ENCODE measurements around the gene PPP3R2. TPM values are rescaled to one million over a fixed set of nuclear protein-coding genes. Genes with fewer than 3 reads are reported as not detected.

PPP3R2 gene
- total and polyA plus RNA-seq, 2 donors (not counting 3 experiments of a cell fraction or from before 2014, with no cell fraction given), result not detected

DNA sequence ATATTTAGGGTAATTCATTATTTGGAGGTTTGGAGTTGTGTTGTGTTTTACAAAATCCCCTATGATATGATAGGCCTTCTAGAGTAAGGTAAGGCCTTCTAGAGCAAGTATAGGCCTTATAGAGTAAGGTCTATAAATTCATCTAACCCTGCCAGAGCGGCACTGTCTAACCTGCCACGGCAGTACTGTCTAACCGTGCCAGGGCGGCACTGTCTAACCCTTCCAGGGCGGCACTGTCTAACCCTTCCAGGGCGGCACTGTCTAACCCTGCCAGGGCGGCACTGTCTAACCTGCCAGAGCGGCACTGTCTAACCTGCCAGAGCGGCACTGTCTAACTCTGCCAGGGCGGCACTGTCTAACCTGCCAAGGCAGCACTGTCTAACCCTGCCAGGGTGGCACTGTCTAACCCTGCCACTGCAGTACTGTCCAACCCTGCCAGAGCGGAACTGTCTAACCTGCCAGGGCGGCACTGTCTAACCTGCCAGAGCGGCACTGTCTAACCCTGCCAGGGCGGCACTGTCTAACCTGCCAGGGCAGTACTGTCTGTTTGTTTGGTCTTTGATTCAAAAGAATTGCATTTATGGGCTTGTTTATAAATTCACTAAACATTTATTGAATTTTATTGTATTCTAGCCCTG, 51.6 kb downstream of the PPP3R2 start:
- ChIA-PET CTCF (no interaction called here), POLR2A (no interaction called here)
- Histone ChIP-seq H3K4me1 (ENCODE audit: control insufficient read depth, extremely low read depth, insufficient read depth, low read length) (no peaks in the 10 kb centered on the region), H3K9me1 (replicated peaks; ENCODE audit: control insufficient read depth, extremely low read depth, insufficient read depth, low read length) (no peaks in the 10 kb centered on the region), H3K9me3 (replicated peaks; ENCODE audit: control insufficient read depth, insufficient read depth, low read length) (no peaks in the 10 kb centered on the region), H3K4me3 (replicated peaks in 1 of 3; ENCODE audit: insufficient read depth in 1 of 3, low read depth in 1 of 3, low read length in 3 of 3) (no peak overlapping the region), H3K4me2 (ENCODE audit: insufficient read depth, low read length) (no peak overlapping the region), H3K9ac (replicated peaks; ENCODE audit: extremely low read depth, insufficient read depth, low read length) (no peak overlapping the region), H3K27ac (ENCODE audit: insufficient read depth, low read depth, low read length) (no peak overlapping the region), H2AFZ (ENCODE audit: low read depth, low read length) (no peak overlapping the region), H3K36me3 (ENCODE audit: control insufficient read depth in 2 of 2, extremely low read depth in 1 of 2, insufficient read depth in 2 of 2, low read length in 2 of 2) (peaks cover 2 to 17% of the 10 kb centered on the region in 2 experiments), H4K20me1 (replicated peaks; ENCODE audit: control insufficient read depth, extremely low read depth, insufficient read depth, low read length) (no peaks in the 10 kb centered on the region), H3K79me2 (ENCODE audit: control insufficient read depth, insufficient read depth, low read length) (no peaks in the 10 kb centered on the region), H3K27me3 (ENCODE audit: control insufficient read depth in 2 of 2, insufficient read depth in 2 of 2, low read length in 2 of 2) (no peaks in the 10 kb centered on the region)
- BruUV-seq (replicated peaks), result no TSS peak
- intact Hi-C loops (cut with micrococcal nuclease) (no loop called here), dilution Hi-C loops (cut with MboI; ENCODE audit: extremely low pct_ligation_motif_present, low sequenced_read_pairs) (no loop called here)
- FAIRE-seq (no peak), DNase-seq (ENCODE audit: low read depth, low spot score) (no peak)
- TF ChIP-seq MAX (IDR thresholded peaks at IDR 0.05; ENCODE audit: insufficient read depth, insufficient read length) (no peak), JUN (IDR thresholded peaks at IDR 0.05; ENCODE audit: borderline replicate concordance, insufficient read depth, insufficient read length, low read depth) (no peak), EZH2 (IDR thresholded peaks at IDR 0.05; ENCODE audit: borderline replicate concordance, low read depth, low read length, severe bottlenecking) (no peak), POLR2A (IDR thresholded peaks at IDR 0.05; ENCODE audit: low read depth, low read length) (no peak), MYC (IDR thresholded peaks at IDR 0.05; ENCODE audit: low read depth, low read length) (no peak), GATA2 (IDR thresholded peaks at IDR 0.05; ENCODE audit: insufficient read depth, insufficient read length, low read depth, low read length) (no peak), POLR2AphosphoS5 (IDR thresholded peaks at IDR 0.05; ENCODE audit: insufficient read depth, low read depth, low read length) (no peak), FOS (IDR thresholded peaks at IDR 0.05; ENCODE audit: borderline replicate concordance, insufficient read depth, low read length) (no peak)
- TF ChIP-seq, protein P1, sequence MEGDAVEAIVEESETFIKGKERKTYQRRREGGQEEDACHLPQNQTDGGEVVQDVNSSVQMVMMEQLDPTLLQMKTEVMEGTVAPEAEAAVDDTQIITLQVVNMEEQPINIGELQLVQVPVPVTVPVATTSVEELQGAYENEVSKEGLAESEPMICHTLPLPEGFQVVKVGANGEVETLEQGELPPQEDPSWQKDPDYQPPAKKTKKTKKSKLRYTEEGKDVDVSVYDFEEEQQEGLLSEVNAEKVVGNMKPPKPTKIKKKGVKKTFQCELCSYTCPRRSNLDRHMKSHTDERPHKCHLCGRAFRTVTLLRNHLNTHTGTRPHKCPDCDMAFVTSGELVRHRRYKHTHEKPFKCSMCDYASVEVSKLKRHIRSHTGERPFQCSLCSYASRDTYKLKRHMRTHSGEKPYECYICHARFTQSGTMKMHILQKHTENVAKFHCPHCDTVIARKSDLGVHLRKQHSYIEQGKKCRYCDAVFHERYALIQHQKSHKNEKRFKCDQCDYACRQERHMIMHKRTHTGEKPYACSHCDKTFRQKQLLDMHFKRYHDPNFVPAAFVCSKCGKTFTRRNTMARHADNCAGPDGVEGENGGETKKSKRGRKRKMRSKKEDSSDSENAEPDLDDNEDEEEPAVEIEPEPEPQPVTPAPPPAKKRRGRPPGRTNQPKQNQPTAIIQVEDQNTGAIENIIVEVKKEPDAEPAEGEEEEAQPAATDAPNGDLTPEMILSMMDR (IDR thresholded peaks at IDR 0.05; ENCODE audit: extremely low read depth in 1 of 2, insufficient read depth in 1 of 2, low read depth in 1 of 2, low read length in 2 of 2), result no peak

Other genes starting within 250 kb of the PPP3R2 start
- not detected in 2 replicates for gene BAAT, start 210.0 kb downstream of the PPP3R2 start, total RNA-seq
- gene BAAT, start 210.0 kb downstream of the PPP3R2 start, polyA plus RNA-seq, result 0.01 TPM in 1 of 2 replicates, not detected in the other
- 8.6 and 9.7 TPM in 2 replicates for gene MRPL50, start 196.4 kb downstream of the PPP3R2 start, total RNA-seq
- gene MRPL50, start 196.4 kb downstream of the PPP3R2 start, polyA plus RNA-seq, result 5.1 and 5.7 TPM in 2 replicates
- 14.4 and 14.6 TPM in 2 replicates for gene ZNF189, start 196.1 kb downstream of the PPP3R2 start, total RNA-seq
- gene ZNF189, start 196.1 kb downstream of the PPP3R2 start, polyA plus RNA-seq, result 2.5 and 3.3 TPM in 2 replicates
- gene ALDOB, start 159.2 kb downstream of the PPP3R2 start, total RNA-seq, result not detected in 2 replicates
- gene ALDOB, start 159.2 kb downstream of the PPP3R2 start, polyA plus RNA-seq, result not detected in 2 replicates
- 31.6 and 33.7 TPM in 2 replicates for gene RNF20, start 61.1 kb downstream of the PPP3R2 start, total RNA-seq
- gene RNF20, start 61.1 kb downstream of the PPP3R2 start, polyA plus RNA-seq, result 4.3 and 6.1 TPM in 2 replicates
- not detected in 2 replicates for gene GRIN3A, start 143.7 kb upstream of the PPP3R2 start, total RNA-seq
- not detected in 2 replicates for gene GRIN3A, start 143.7 kb upstream of the PPP3R2 start, polyA plus RNA-seq